Medulla oblongata (tissue), 1 donor: ENCODE results near the gene ARHGEF16.
A peak's percentile ranks its signal among the peaks of the same experiment; 100 is the strongest.

Experiments used
- DNase-seq: peaks from one replicate; pipeline ENCODE4 v3.0.0-alpha.2; 2015; ENCODE audit errors: extremely low spot score

Gene ARHGEF16

GRCh38 chr1:3481836-3482375, 27.4 kb downstream of the ARHGEF16 start:
- no peak for DNase-seq

GRCh38 chr1:3482378-3482849, 27.9 kb downstream of the ARHGEF16 start:
- DNase-seq, result no peak

GRCh38 chr1:3483380-3483779, 28.9 kb downstream of the ARHGEF16 start:
- DNase-seq, result no peak

GRCh38 chr1:3483801-3484444, 29.5 kb downstream of the ARHGEF16 start:
- peak; percentile 51 for DNase-seq

GRCh38 chr1:3485016-3485415, 30.6 kb downstream of the ARHGEF16 start:
- DNase-seq, result no peak

- DNase-seq, result no peak
These were observed 34.0 kb downstream of the ARHGEF16 start for GRCh38 chr1:3488432-3488831.

GRCh38 chr1:3490046-3490745, 35.7 kb downstream of the ARHGEF16 start:
- no peak for DNase-seq

- peak; percentile 65 for DNase-seq
These were observed 37.1 kb downstream of the ARHGEF16 start for GRCh38 chr1:3491291-3492246.

GRCh38 chr1:3492545-3493246, 38.2 kb downstream of the ARHGEF16 start:
- no peak for DNase-seq

- DNase-seq, result no peak
These were observed 40.1 kb downstream of the ARHGEF16 start for GRCh38 chr1:3494321-3495308.

GRCh38 chr1:3495776-3496745, 41.6 kb downstream of the ARHGEF16 start:
- DNase-seq, result no peak

GRCh38 chr1:3496916-3497315, 42.5 kb downstream of the ARHGEF16 start:
- no peak for DNase-seq

- DNase-seq, result no peak
These were observed 43.1 kb downstream of the ARHGEF16 start for GRCh38 chr1:3497521-3497920.

GRCh38 chr1:3498246-3498930, 43.9 kb downstream of the ARHGEF16 start:
- no peak for DNase-seq

- DNase-seq, result no peak
These were observed 44.5 kb downstream of the ARHGEF16 start for GRCh38 chr1:3498986-3499385.

- DNase-seq, result no peak
These were observed 45.1 kb downstream of the ARHGEF16 start for GRCh38 chr1:3499611-3500010.

GRCh38 chr1:3500265-3500835, 45.9 kb downstream of the ARHGEF16 start:
- DNase-seq, result no peak

GRCh38 chr1:3501437-3501836, 47.0 kb downstream of the ARHGEF16 start:
- no peak for DNase-seq
